K562 (cell line): ENCODE data around the gene FAM193A.
A peak's percentile ranks its signal among the peaks of the same experiment; 100 is the strongest.

Experiments
- EP300 ChIP-seq: IDR thresholded peaks from 2 replicates; pipeline ENCODE4 v1.6.1; 2012; ENCODE audit warnings: low read length, improper control_type of control experiment
- EZH2 ChIP-seq: IDR thresholded peaks from 2 replicates; pipeline ENCODE4 v1.6.1; 2012; ENCODE audit warnings: low read depth, mild to moderate bottlenecking, inconsistent platforms, low read length, borderline replicate concordance
- NFIC ChIP-seq: fragments of 450-650 bp; IDR thresholded peaks from 2 replicates; pipeline ENCODE4 v1.6.1; 2017; ENCODE audit warnings: mild to moderate bottlenecking, inconsistent platforms

DNA sequence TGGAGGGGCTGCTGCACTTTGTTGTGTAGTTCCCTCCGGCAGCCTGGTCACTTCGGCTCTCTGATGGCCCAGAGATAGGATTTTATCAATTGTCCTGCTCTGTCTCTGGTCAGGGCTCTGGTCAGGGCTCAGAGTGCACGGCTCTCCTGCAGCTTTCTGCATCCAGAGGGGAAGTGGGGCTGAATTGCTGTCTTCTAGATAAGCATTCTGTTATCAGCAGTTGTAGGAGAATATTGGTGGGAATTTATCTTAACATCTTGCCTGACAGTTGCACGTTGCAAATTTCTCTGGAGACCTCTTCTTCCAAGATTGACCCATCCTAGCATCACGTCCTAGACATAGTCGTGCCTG is 62.8 kb downstream of the FAM193A start:
- TF ChIP-seq EZH2 (no peak), NFIC (no peak), EP300 (peak; percentile 46; the same call in 1 of the 2 replicates)
